Vagina (tissue), 2 donors: ENCODE results near the gene WDR26.

Source experiments
- POLR2A ChIP-seq, 2 donors: fragments of 450-650 bp; IDR thresholded peaks; one replicate each; pipeline ENCODE4 v1.6.1; 2017; ENCODE audit warnings: antibody characterized with exemption in 2 of 2, mild to moderate bottlenecking in 2 of 2, moderate library complexity in 2 of 2
- POLR2AphosphoS5 ChIP-seq, 2 donors: sonication (generic); formaldehyde crosslinking; IDR thresholded peaks; one replicate each; pipeline ENCODE4 v1.9.0; 2017; ENCODE audit warnings: antibody characterized with exemption in 2 of 2, mild to moderate bottlenecking in 2 of 2, low read depth in 1 of 2; ENCODE audit not compliant: insufficient read depth in 1 of 2
- TF ChIP-seq, protein P1 (sequence below), 3 experiments: fragments of 450-650 bp in 2 of 3; fragments of 200-600 bp in 1 of 3; sonication (generic) in 1 of 3; IDR thresholded peaks; one replicate each; pipeline ENCODE4 v1.5.1; 2017 to 2019; ENCODE audit warnings: antibody characterized with exemption in 3 of 3, mild to moderate bottlenecking in 2 of 3, moderate library complexity in 2 of 3

GRCh38 chr1:224430511-224431113 is 4.0 kb downstream of the WDR26 start:
- no peak for TF ChIP-seq POLR2A (IDR thresholded peaks at IDR 0.05)
- TF ChIP-seq, protein P1, sequence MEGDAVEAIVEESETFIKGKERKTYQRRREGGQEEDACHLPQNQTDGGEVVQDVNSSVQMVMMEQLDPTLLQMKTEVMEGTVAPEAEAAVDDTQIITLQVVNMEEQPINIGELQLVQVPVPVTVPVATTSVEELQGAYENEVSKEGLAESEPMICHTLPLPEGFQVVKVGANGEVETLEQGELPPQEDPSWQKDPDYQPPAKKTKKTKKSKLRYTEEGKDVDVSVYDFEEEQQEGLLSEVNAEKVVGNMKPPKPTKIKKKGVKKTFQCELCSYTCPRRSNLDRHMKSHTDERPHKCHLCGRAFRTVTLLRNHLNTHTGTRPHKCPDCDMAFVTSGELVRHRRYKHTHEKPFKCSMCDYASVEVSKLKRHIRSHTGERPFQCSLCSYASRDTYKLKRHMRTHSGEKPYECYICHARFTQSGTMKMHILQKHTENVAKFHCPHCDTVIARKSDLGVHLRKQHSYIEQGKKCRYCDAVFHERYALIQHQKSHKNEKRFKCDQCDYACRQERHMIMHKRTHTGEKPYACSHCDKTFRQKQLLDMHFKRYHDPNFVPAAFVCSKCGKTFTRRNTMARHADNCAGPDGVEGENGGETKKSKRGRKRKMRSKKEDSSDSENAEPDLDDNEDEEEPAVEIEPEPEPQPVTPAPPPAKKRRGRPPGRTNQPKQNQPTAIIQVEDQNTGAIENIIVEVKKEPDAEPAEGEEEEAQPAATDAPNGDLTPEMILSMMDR (IDR thresholded peaks at IDR 0.05): no peak
- TF ChIP-seq POLR2AphosphoS5 (IDR thresholded peaks at IDR 0.05; ENCODE audit: insufficient read depth in 1 of 2, low read depth in 1 of 2): peak in 1 of 2 donors; percentile 92
